Measurements from ENCODE around the gene YTHDF2.
"Not testable (repeated sequence)": the region's sequence is repeated elsewhere in the genome, so short reads cannot be mapped to it uniquely, and the experiment has no call there.

GRCh38 chr1:28794582-28794981 lies 57.8 kb downstream of the YTHDF2 start:
- TF ChIP-seq CTCF, POLR2A (IDR thresholded peaks at IDR 0.05): not testable (repeated sequence)
